ENCODE measurements around the gene ADSL.

DNA sequence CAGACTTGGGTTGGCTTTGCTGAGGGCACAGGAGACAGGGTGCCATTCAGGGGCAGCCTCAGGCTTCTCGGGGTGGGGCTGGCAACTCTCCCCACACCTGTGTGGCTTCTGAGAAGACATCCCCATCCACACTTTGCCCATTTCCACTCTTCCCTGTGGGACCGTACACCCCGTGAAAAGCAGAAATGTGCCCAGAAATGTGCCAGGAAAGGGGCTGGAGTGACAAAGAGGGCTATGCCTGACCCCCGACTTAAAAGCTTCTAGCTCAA lies 74.7 kb downstream of the ADSL start:
- no peak for TF ChIP-seq POLR2AphosphoS5 (IDR thresholded peaks at IDR 0.05)
- no peak for TF ChIP-seq POLR2A (IDR thresholded peaks at IDR 0.05)

Measured in suprapubic skin (tissue), 4 donors.